Measurements from ENCODE around the gene DOHH. TPM values are rescaled to one million over a fixed set of nuclear protein-coding genes. Genes with fewer than 3 reads are reported as not detected.

Gene DOHH
- total RNA-seq, 4 donors from 2014 or later, result 11.7 to 28.1 (median 13.0) TPM

DNA sequence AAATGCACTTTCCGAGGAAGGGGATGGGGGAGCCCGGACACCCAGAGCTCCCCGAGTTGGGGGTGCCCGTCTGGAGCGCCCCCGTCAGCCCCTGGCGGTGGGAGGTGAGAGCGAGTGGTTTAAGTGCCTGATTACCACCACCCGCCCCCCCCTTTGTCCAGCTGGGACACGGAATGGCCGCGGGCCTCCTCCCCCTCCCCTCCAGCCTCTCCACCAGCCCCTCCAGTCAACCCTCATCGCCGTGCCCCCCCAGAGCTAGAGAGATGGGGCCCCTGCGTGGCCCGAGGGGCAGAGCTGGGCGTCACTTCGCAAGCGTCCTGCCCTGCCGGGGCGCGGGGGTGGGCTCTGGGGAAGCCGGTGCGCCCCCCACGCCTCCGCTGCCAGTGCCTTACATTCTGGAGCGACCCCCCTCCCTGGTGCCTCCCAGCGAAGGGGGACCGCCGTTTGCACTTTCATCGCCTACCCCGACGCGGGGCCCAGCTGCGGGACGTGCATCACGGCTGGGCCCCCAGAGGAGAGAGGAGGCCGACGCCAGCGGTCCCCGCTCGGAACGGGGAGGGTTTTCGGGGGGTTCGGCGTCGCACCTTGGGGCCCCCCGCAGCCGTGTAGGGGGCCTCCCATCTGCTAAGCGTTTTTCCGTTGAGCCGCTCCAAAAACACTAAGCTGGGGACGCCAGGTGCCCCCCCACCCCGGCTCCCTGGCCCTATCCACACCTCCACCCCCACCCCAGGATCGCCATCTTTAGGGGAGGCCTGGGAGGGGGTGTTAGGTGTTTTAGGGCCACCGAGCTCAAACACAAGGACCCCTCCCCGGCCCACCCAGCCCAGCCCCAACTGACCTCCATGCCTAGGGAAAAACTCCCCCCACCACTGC lies 36.5 kb downstream of the DOHH start:
- TF ChIP-seq CTCF (IDR thresholded peaks at IDR 0.05), result no peak
- no peak for DNase-seq (ENCODE audit: low spot score)
- no peak for ATAC-seq (ENCODE audit: low FRiP score)

- TF ChIP-seq CTCF (IDR thresholded peaks at IDR 0.05), result no peak
- DNase-seq (ENCODE audit: low spot score), result no peak
- no peak for ATAC-seq (ENCODE audit: low FRiP score)
These were observed 37.3 kb downstream of the DOHH start for GRCh38 chr19:3462991-3463713.

DNA sequence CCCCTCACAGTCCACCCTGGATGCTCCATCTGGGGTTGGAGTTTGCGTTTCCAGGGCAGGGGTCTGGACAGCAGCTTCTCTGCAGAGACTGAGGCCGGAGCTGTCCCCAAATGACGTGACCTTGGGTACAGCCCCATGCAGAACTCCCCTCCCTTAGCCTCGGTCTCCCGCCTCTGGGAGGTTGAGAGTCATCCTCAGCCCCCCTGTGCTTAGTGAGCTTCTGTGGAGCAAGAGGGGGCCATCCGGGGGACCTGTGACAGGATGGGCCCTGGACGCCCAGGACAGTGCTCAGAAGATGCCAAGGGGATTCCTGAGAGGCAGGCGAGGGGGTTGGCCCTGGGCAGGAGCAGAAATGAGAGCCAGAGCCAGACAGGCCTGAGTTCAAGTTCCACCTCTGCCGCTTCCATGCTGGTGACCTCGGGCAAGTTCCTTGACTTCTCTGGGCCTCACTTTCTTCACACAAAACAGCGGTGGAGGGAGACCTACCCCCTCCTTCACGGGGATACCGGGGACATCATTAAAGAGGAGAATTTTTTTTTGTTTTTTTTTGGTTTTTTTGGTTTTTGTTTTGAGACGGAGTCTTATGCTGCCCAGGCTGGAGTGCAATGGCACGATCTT lies 40.4 kb downstream of the DOHH start:
- ATAC-seq (ENCODE audit: low FRiP score), result no peak
- no peak for DNase-seq (ENCODE audit: low spot score)
- no peak for TF ChIP-seq CTCF (IDR thresholded peaks at IDR 0.05)

DNA sequence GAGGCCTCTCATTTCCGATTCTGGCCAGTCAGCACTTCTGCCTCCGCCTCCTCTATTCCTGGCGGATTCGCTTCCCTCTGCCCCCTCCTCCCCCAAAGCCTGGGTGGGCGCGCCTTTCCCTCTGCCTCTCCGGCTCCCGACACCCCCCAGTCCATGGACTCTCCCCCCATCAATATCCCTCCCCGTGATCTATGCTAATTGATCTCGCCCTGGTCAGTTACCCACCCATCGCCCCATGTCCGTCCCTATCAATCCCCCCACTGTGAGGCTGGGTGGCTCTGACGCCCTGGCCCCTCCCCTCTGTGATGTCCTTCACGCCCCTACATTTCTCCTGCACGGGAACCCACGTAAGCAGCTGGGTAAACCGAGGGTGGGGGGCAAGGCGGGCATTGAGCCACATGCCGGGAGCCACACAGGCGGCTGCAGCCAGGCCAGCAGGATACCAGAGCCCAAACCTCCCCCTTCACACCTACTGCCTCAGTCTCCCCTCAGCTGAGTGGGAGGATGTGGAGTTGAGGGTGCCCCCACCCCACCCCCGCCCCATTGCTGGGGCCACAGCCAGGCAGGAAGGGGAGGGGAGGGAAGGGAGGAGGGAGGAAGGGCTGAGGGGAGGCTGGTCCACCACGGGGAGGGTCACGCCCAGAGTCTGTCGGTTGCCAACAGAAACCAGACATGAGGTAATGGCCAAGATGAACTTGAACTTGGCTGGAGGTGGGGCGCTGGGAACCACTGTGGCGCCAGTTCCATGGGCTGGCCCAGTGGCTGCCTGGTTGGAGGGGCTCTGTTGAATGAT lies 41.2 kb downstream of the DOHH start:
- ATAC-seq (ENCODE audit: low FRiP score) (peak; percentile 78), DNase-seq (ENCODE audit: low spot score) (peak; percentile 51)
- TF ChIP-seq CTCF (IDR thresholded peaks at IDR 0.05), result no peak

GRCh38 chr19:3458229-3459088 lies 42.0 kb downstream of the DOHH start:
- ATAC-seq (ENCODE audit: low FRiP score) (peak; percentile 1), DNase-seq (ENCODE audit: low spot score) (no peak)
- TF ChIP-seq CTCF (IDR thresholded peaks at IDR 0.05), result no peak

Data from omental fat pad (tissue), 4 donors.